Left kidney (tissue), 2 donors: Measurements from ENCODE around the gene GCSAM. TPM values are rescaled to one million over a fixed set of nuclear protein-coding genes. Genes with fewer than 3 reads are reported as not detected.

Experiments
- DNase-seq: peaks from one replicate; pipeline ENCODE4 v3.0.0-alpha.2; 2013
- polyA plus RNA-seq: library from polyadenylated mRNA; unstranded; fragments of 120-200 nt; gene quantifications from one replicate; pipeline ENCODE4 v1.2.1, GENCODE V29; 2013; ENCODE audit not compliant: insufficient read length

The GCSAM gene
- polyA plus RNA-seq, 1 donor, result 3.0 TPM

GRCh38 chr3:112104774-112105173 is 28.3 kb downstream of the GCSAM start:
- no peak for DNase-seq

- no peak for DNase-seq
Observed at GRCh38 chr3:112101916-112102315, 31.1 kb downstream of the GCSAM start.

- no peak for DNase-seq
Observed at GRCh38 chr3:112097378-112097777, 35.7 kb downstream of the GCSAM start.

- DNase-seq, result no peak
Observed at GRCh38 chr3:112096176-112096575, 36.9 kb downstream of the GCSAM start.

GRCh38 chr3:112095731-112096130 is 37.3 kb downstream of the GCSAM start:
- DNase-seq, result no peak

GRCh38 chr3:112093180-112093522 is 39.9 kb downstream of the GCSAM start:
- DNase-seq, result no peak

- no peak for DNase-seq
Observed at GRCh38 chr3:112092496-112093179, 40.4 kb downstream of the GCSAM start.

GRCh38 chr3:112090887-112091586 is 42.0 kb downstream of the GCSAM start:
- no peak for DNase-seq

GRCh38 chr3:112089956-112090886 is 42.8 kb downstream of the GCSAM start:
- DNase-seq, result no peak

GRCh38 chr3:112088944-112089343 is 44.1 kb downstream of the GCSAM start:
- DNase-seq, result no peak

- DNase-seq, result no peak
Observed at GRCh38 chr3:112087746-112088145, 45.3 kb downstream of the GCSAM start.

GRCh38 chr3:112086875-112087524 is 46.0 kb downstream of the GCSAM start:
- no peak for DNase-seq

- DNase-seq, result peak; percentile 83
Observed at GRCh38 chr3:112086076-112086854, 46.8 kb downstream of the GCSAM start, which contains the start of gene C3orf52. Gene C3orf52 (plus strand): TSS chr3:112086389. CDS start chr3:112086408, 19 bp downstream.

- no peak for DNase-seq
Observed at GRCh38 chr3:112085735-112086075, 47.3 kb downstream of the GCSAM start.

GRCh38 chr3:112084980-112085705 is 47.9 kb downstream of the GCSAM start:
- no peak for DNase-seq

- no peak for DNase-seq
Observed at GRCh38 chr3:112083239-112083638, 49.8 kb downstream of the GCSAM start.

- DNase-seq, result no peak
Observed at GRCh38 chr3:112078125-112079083, 54.6 kb downstream of the GCSAM start.

GRCh38 chr3:112074616-112075497 is 58.2 kb downstream of the GCSAM start:
- no peak for DNase-seq
